Panc1 (cell line): ENCODE measurements around the gene NACC1.

ENCODE experiments used
- POLR2AphosphoS5 ChIP-seq: IDR thresholded peaks from 2 replicates; pipeline ENCODE4 v1.6.1; 2012; ENCODE audit warnings: mild to moderate bottlenecking, low read depth, low read length, moderate library complexity
- TF ChIP-seq, protein P1 (sequence below): fragments of 450-650 bp; IDR thresholded peaks from 2 replicates; pipeline ENCODE4 v1.5.1; 2017; ENCODE audit warnings: mild to moderate bottlenecking

DNA sequence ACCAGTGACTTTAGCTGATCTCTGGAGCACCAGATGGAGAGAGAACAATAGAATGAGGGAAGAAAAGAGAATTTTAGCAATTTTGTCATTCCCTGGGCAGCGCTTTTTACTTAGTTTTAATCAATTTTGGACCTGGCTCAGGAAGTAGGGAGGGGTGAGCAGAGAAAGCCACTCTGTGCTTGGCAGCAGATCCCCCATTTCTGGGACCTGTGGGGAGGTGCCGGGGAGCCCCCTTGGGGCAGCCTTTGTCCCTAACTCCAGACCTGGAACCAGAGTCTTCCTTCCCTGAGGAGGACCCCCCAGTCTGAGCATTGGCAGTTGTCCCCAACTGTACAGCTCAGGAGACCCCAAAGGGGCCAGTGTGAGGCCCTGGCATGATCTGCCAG lies 25.9 kb upstream of the NACC1 start:
- TF ChIP-seq POLR2AphosphoS5, result no peak
- TF ChIP-seq, protein P1, sequence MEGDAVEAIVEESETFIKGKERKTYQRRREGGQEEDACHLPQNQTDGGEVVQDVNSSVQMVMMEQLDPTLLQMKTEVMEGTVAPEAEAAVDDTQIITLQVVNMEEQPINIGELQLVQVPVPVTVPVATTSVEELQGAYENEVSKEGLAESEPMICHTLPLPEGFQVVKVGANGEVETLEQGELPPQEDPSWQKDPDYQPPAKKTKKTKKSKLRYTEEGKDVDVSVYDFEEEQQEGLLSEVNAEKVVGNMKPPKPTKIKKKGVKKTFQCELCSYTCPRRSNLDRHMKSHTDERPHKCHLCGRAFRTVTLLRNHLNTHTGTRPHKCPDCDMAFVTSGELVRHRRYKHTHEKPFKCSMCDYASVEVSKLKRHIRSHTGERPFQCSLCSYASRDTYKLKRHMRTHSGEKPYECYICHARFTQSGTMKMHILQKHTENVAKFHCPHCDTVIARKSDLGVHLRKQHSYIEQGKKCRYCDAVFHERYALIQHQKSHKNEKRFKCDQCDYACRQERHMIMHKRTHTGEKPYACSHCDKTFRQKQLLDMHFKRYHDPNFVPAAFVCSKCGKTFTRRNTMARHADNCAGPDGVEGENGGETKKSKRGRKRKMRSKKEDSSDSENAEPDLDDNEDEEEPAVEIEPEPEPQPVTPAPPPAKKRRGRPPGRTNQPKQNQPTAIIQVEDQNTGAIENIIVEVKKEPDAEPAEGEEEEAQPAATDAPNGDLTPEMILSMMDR, result no peak
